Keratinocyte (primary cell): ENCODE data around the gene SERPINB11. TPM values are rescaled to one million over a fixed set of nuclear protein-coding genes. Genes with fewer than 3 reads are reported as not detected.

ENCODE experiments used
- DNase-seq: peaks from one replicate; pipeline ENCODE4 v3.0.0-alpha.2; 2011; ENCODE audit warnings: low read depth, missing footprints, low spot score
- FAIRE-seq: peaks from 2 replicates; lab custom pipeline; 2011; peaks lifted over from hg19 to GRCh38; lab: Jason Lieb, UNC
- H2AFZ ChIP-seq: 2 replicates; pipeline ENCODE4 v1.6.0; 2012; ENCODE audit warnings: low read length, control low read depth, inconsistent platforms; ENCODE audit not compliant: control insufficient read depth
- H3K27ac ChIP-seq: 2 replicates; pipeline ENCODE4 v1.5.1; 2011; ENCODE audit warnings: low read length; ENCODE audit not compliant: control insufficient read depth, insufficient read depth
- H3K27me3 ChIP-seq: 3 replicates; pipeline ENCODE4 v1.6.0; 2011; ENCODE audit warnings: low read length; ENCODE audit not compliant: control insufficient read depth, insufficient read depth; ENCODE audit errors: extremely low read depth
- H3K36me3 ChIP-seq, 2 experiments: 2 replicates in 1 of 2; 3 replicates in 1 of 2; pipeline ENCODE4 v1.5.1; 2011; ENCODE audit warnings: low read length in 2 of 2, mild to moderate bottlenecking in 1 of 2; ENCODE audit not compliant: control insufficient read depth in 2 of 2, insufficient read depth in 2 of 2; ENCODE audit errors: extremely low read depth in 1 of 2
- H3K4me1 ChIP-seq: 3 replicates; pipeline ENCODE4 v1.5.1; 2011; ENCODE audit warnings: low read length; ENCODE audit not compliant: control insufficient read depth, insufficient read depth; ENCODE audit errors: extremely low read depth
- H3K4me2 ChIP-seq: 3 replicates; pipeline ENCODE4 v1.6.0; 2011; ENCODE audit warnings: low read depth, low read length; ENCODE audit not compliant: control insufficient read depth, insufficient read depth; ENCODE audit errors: extremely low read depth
- H3K4me3 ChIP-seq, 3 experiments: fragments of 200-600 bp in 1 of 3; sonication (generic) in 1 of 3; 2 replicates in 2 of 3; 3 replicates in 1 of 3; pipeline ENCODE4 v1.5.1; 2011 to 2016; ENCODE audit warnings: low read length in 3 of 3, mild to moderate bottlenecking in 3 of 3, control low read depth in 2 of 3, inconsistent platforms in 1 of 3, low read depth in 1 of 3, mixed read lengths in 1 of 3, mixed run types in 1 of 3, moderate library complexity in 1 of 3; ENCODE audit not compliant: control insufficient read depth in 2 of 3, insufficient read depth in 2 of 3; ENCODE audit errors: extremely low read depth in 1 of 3
- H3K79me2 ChIP-seq: 2 replicates; pipeline ENCODE4 v1.6.0; 2012; ENCODE audit warnings: low read length; ENCODE audit not compliant: control insufficient read depth, insufficient read depth
- H3K9ac ChIP-seq: 3 replicates; pipeline ENCODE4 v1.6.0; 2011; ENCODE audit warnings: low read length; ENCODE audit not compliant: control insufficient read depth, insufficient read depth; ENCODE audit errors: extremely low read depth
- H3K9me1 ChIP-seq: 3 replicates; pipeline ENCODE4 v1.6.0; 2011; ENCODE audit warnings: low read length; ENCODE audit not compliant: control insufficient read depth, insufficient read depth; ENCODE audit errors: extremely low read depth
- H3K9me3 ChIP-seq: 2 replicates; pipeline ENCODE4 v1.5.1; 2012; ENCODE audit warnings: low read depth, low read length; ENCODE audit not compliant: control insufficient read depth
- H4K20me1 ChIP-seq: 3 replicates; pipeline ENCODE4 v1.6.0; 2011; ENCODE audit warnings: low read length; ENCODE audit not compliant: control insufficient read depth, insufficient read depth; ENCODE audit errors: extremely low read depth
- CTCF ChIP-seq, 3 experiments: IDR thresholded peaks in 1 of 3; conservative IDR thresholded peaks in 1 of 3; optimal IDR thresholded peaks in 1 of 3; 2 replicates in 2 of 3; 3 replicates in 1 of 3; pipeline versions ENCODE3 to v1.5.1; 2011; ENCODE audit warnings: low read length in 3 of 3, mild to moderate bottlenecking in 3 of 3, moderate library complexity in 2 of 3, control low read depth in 1 of 3, inconsistent platforms in 1 of 3; ENCODE audit not compliant: insufficient read depth in 2 of 3; ENCODE audit errors: extremely low read depth in 1 of 3
- EZH2 ChIP-seq: IDR thresholded peaks from one replicate; pipeline ENCODE4 v1.6.1; 2012; ENCODE audit warnings: inconsistent platforms, mild to moderate bottlenecking, low read length, moderate library complexity
- dilution Hi-C: fragments of 300-500 bp; cut with MboI; formaldehyde crosslinking; loops from one replicate; pipeline ENCODE4 v1.7.0; 2020; ENCODE audit warnings: low sequenced_read_pairs; ENCODE audit not compliant: extremely low pct_ligation_motif_present
- polyA plus RNA-seq, 5 experiments: library from polyadenylated mRNA; depleted of rRNA in 3 of 5; stranded (reverse) in 3 of 5; stranded (forward) in 1 of 5; unstranded in 1 of 5; fragments of >200 nt; gene quantifications; 1 replicate in 1 of 5; 2 replicates in 3 of 5; 3 replicates in 1 of 5; pipeline versions ENCODE4 v1.2.1 to v1.2.3, GENCODE V29; 2011 to 2012; ENCODE audit warnings: missing spikeins in 2 of 5, low read depth in 1 of 5, low replicate concordance in 1 of 5

The SERPINB11 gene
- polyA plus RNA-seq, 1 donor (not counting 4 experiments of a cell fraction or from before 2014, with no cell fraction given), result not detected

GRCh38 chr18:63731215-63731614 lies 28.5 kb downstream of the SERPINB11 start:
- H3K4me3 ChIP-seq, result no peak overlapping the region
- peak overlapping the region; percentile 0 for H3K4me2 ChIP-seq
- H3K9ac ChIP-seq, result no peak overlapping the region
- TF ChIP-seq EZH2, result no peak
- no peak for TF ChIP-seq CTCF (optimal IDR thresholded peaks at IDR 0.05 in 1 of 3, IDR thresholded peaks at IDR 0.05 in 1 of 3, conservative IDR thresholded peaks at IDR 0.05 in 1 of 3; ENCODE audit: extremely low read depth in 1 of 3, insufficient read depth in 2 of 3, low read length in 3 of 3)
- H3K27ac ChIP-seq, result no peak overlapping the region
- no peaks in the 10 kb centered on the region for H3K79me2 ChIP-seq
- no peaks in the 10 kb centered on the region for H4K20me1 ChIP-seq
- H3K9me3 ChIP-seq, result no peaks in the 10 kb centered on the region
- no peak for FAIRE-seq
- no peaks in the 10 kb centered on the region for H3K9me1 ChIP-seq
- no peak overlapping the region for H2AFZ ChIP-seq
- no peak for DNase-seq
- no peaks in the 10 kb centered on the region for H3K27me3 ChIP-seq
- no peaks in the 10 kb centered on the region for H3K36me3 ChIP-seq
- dilution Hi-C loops, result no loop called here
- peaks cover 14% of the 10 kb centered on the region for H3K4me1 ChIP-seq

GRCh38 chr18:63736876-63737275 lies 34.1 kb downstream of the SERPINB11 start:
- H3K4me1 ChIP-seq, result peaks cover 6% of the 10 kb centered on the region
- no peaks in the 10 kb centered on the region for H3K27me3 ChIP-seq
- FAIRE-seq, result peak; percentile 87
- H3K36me3 ChIP-seq, result no peaks in the 10 kb centered on the region
- H3K9ac ChIP-seq, result no peak overlapping the region
- H3K4me2 ChIP-seq, result no peak overlapping the region
- no peak for TF ChIP-seq EZH2
- no peak for TF ChIP-seq CTCF (optimal IDR thresholded peaks at IDR 0.05 in 1 of 3, IDR thresholded peaks at IDR 0.05 in 1 of 3, conservative IDR thresholded peaks at IDR 0.05 in 1 of 3; ENCODE audit: extremely low read depth in 1 of 3, insufficient read depth in 2 of 3, low read length in 3 of 3)
- no peak overlapping the region for H3K4me3 ChIP-seq
- no peaks in the 10 kb centered on the region for H3K79me2 ChIP-seq
- H3K9me1 ChIP-seq, result no peaks in the 10 kb centered on the region
- H3K27ac ChIP-seq, result no peak overlapping the region
- dilution Hi-C loops, result no loop called here
- no peak for DNase-seq
- no peaks in the 10 kb centered on the region for H4K20me1 ChIP-seq
- no peak overlapping the region for H2AFZ ChIP-seq
- no peaks in the 10 kb centered on the region for H3K9me3 ChIP-seq
